GM12878 (cell line): ENCODE results near the gene MTF2. TPM values are rescaled to one million over a fixed set of nuclear protein-coding genes. Genes with fewer than 3 reads are reported as not detected.
"Not testable (repeated sequence)": the region's sequence is repeated elsewhere in the genome, so short reads cannot be mapped to it uniquely, and the experiment has no call there.

Experiments
- ATAC-seq: fragments of 200-7000 bp; cut with Tn5 transposase; 3 replicates; pipeline ENCODE4 v1.9.1; 2020; ENCODE audit warnings: mild to moderate bottlenecking, moderate library complexity
- BruUV-seq: library from RNA; stranded (reverse); fragments of 400-500 nt; replicated peaks from 2 replicates; lab custom pipeline; 2021; lab: Mats Ljungman, UMichigan
- CTCF ChIA-PET: fragments of 300-600 bp; sonication (Branson Sonifier 250); formaldehyde crosslinking; extraction: SDS; loops from one replicate; lab custom pipeline; 2021; ENCODE audit warnings: inconsistent platforms; lab: Yijun Ruan, JAX
- POLR2A ChIA-PET: fragments of 350-600 bp; formaldehyde crosslinking; extraction: SDS; loops from one replicate; lab custom pipeline; 2021; ENCODE audit warnings: inconsistent platforms; lab: Charles Lee
- RAD21 ChIA-PET: fragments of 300-600 bp; sonication (Branson Sonifier 250); formaldehyde crosslinking; loops from one replicate; lab custom pipeline; 2023; ENCODE audit warnings: antibody characterized with exemption; ENCODE audit not compliant: unreplicated experiment; lab: Charles Lee
- SMC1A ChIA-PET: fragments of 300-600 bp; sonication (Branson Sonifier 250); formaldehyde crosslinking; loops from one replicate; lab custom pipeline; 2023; ENCODE audit not compliant: unreplicated experiment, uncharacterized antibody; lab: Charles Lee
- DNase-seq: peaks from one replicate; pipeline ENCODE4 v3.0.0-alpha.2; 2011; ENCODE audit warnings: low read depth, low spot score
- FAIRE-seq: peaks from 3 replicates; lab custom pipeline; 2011; peaks lifted over from hg19 to GRCh38; lab: Jason Lieb, UNC
- H2AFZ ChIP-seq: 2 replicates; pipeline ENCODE4 v1.6.0; 2011; ENCODE audit warnings: low read depth, low read length, control low read depth; ENCODE audit not compliant: control insufficient read depth
- H3K27ac ChIP-seq: 2 replicates; pipeline ENCODE4 v1.5.1; 2011; ENCODE audit warnings: control low read depth; ENCODE audit not compliant: control insufficient read depth, insufficient read depth
- H3K27me3 ChIP-seq, 2 experiments: replicated peaks in 1 of 2; 2 replicates each; pipeline versions ENCODE4 v1.6.0 to v1.6.1; 2011; ENCODE audit warnings: low read length in 1 of 2; ENCODE audit not compliant: control insufficient read depth in 2 of 2, insufficient read depth in 2 of 2
- H3K36me3 ChIP-seq, 2 experiments: 2 replicates each; pipeline ENCODE4 v1.5.1; 2011; ENCODE audit warnings: low read length in 1 of 2; ENCODE audit not compliant: control insufficient read depth in 2 of 2, insufficient read depth in 2 of 2
- H3K4me1 ChIP-seq: 2 replicates; pipeline ENCODE4 v1.6.1; 2011; ENCODE audit warnings: mild to moderate bottlenecking, low read length, moderate library complexity, mixed read lengths; ENCODE audit not compliant: control insufficient read depth, insufficient read depth
- H3K4me2 ChIP-seq: 2 replicates; pipeline ENCODE4 v1.6.0; 2011; ENCODE audit warnings: control low read depth; ENCODE audit not compliant: control insufficient read depth, insufficient read depth
- H3K4me3 ChIP-seq: fragments of 200-600 bp; sonication (generic); 2 replicates; pipeline ENCODE4 v1.5.1; 2016
- H3K79me2 ChIP-seq: 2 replicates; pipeline ENCODE4 v1.6.0; 2011; ENCODE audit warnings: low read length; ENCODE audit not compliant: control insufficient read depth, insufficient read depth
- H3K9ac ChIP-seq: 2 replicates; pipeline ENCODE4 v1.8.0; 2011; ENCODE audit warnings: low read length, control low read depth, mixed read lengths; ENCODE audit not compliant: control insufficient read depth, insufficient read depth
- H3K9me3 ChIP-seq: replicated peaks from 3 replicates; pipeline ENCODE4 v1.5.1; 2011; ENCODE audit warnings: mild to moderate bottlenecking, low read length; ENCODE audit not compliant: control insufficient read depth, insufficient read depth
- H4K20me1 ChIP-seq: 2 replicates; pipeline ENCODE4 v1.6.0; 2011; ENCODE audit not compliant: control insufficient read depth, insufficient read depth
- BACH1 ChIP-seq: fragments of 450-650 bp; IDR thresholded peaks from 2 replicates; pipeline ENCODE4 v1.6.1; 2017; ENCODE audit warnings: mild to moderate bottlenecking, borderline replicate concordance
- CUX1 ChIP-seq: IDR thresholded peaks from 2 replicates; pipeline ENCODE4 v1.6.1; 2012; ENCODE audit warnings: improper control_type of control experiment, low read depth, low read length; ENCODE audit not compliant: insufficient replicate concordance
- GABPA ChIP-seq: IDR thresholded peaks from 2 replicates; pipeline ENCODE4 v1.6.1; 2014; ENCODE audit warnings: antibody characterized with exemption, low read depth, mild to moderate bottlenecking, inconsistent platforms
- KAT2A ChIP-seq: conservative IDR thresholded peaks from 2 replicates; pipeline ENCODE4 v1.6.1; 2011; ENCODE audit warnings: low read depth, low read length; ENCODE audit not compliant: control insufficient read depth
- NFYB ChIP-seq: IDR thresholded peaks from 2 replicates; pipeline ENCODE4 v1.6.1; 2011; ENCODE audit warnings: low read depth, mild to moderate bottlenecking, low read length, improper control_type of control experiment, moderate library complexity; ENCODE audit not compliant: insufficient read depth
- SUPT20H ChIP-seq: IDR thresholded peaks from 2 replicates; pipeline ENCODE4 v1.6.1; 2011; ENCODE audit warnings: low read depth, mild to moderate bottlenecking, low read length, moderate library complexity, borderline replicate concordance; ENCODE audit not compliant: control insufficient read depth
- TCF7 ChIP-seq: IDR thresholded peaks from 2 replicates; pipeline ENCODE4 v1.6.1; 2014; ENCODE audit warnings: antibody characterized with exemption, borderline replicate concordance
- WRNIP1 ChIP-seq: IDR thresholded peaks from 2 replicates; pipeline ENCODE4 v1.6.1; 2011; ENCODE audit warnings: low read depth, low read length, improper control_type of control experiment, borderline replicate concordance
- WGBS: methylation state at CpG from one replicate; pipeline ENCODE4 v1.1.6; 2016; ENCODE audit warnings: low lambda C conversion rate; ENCODE audit not compliant: insufficient replicate concordance, insufficient coverage; ENCODE audit errors: missing lambda C conversion rate; 5-methylcytosine and 5-hydroxymethylcytosine counted together
- in situ Hi-C: fragments of 300-500 bp; cut with MboI; formaldehyde crosslinking; loops from 9 replicates; pipeline ENCODE4 v1.14.3; 2018; ENCODE audit warnings: mixed read lengths
- intact Hi-C: fragments of 100-400 bp; cut with micrococcal nuclease; formaldehyde crosslinking; loops from one replicate; pipeline ENCODE4 v1.14.2; 2022; ENCODE audit not compliant: unreplicated experiment
- polyA plus RNA-seq, 11 experiments: library from polyadenylated mRNA; depleted of rRNA in 4 of 11; unstranded in 6 of 11; stranded (reverse) in 5 of 11; fragments of >200 nt; fragmentation: Nextera tagmentation in 4 of 11; fragmentation: Illumina TruSeq in 1 of 11; extraction: Ambion mirVana in 4 of 11; extraction: Trizol in 1 of 11; gene quantifications; 1 replicate in 1 of 11; 2 replicates in 10 of 11; pipeline versions ENCODE4 v1.2.1 to v1.2.3, GENCODE V29; 2011 to 2016; ENCODE audit warnings: inconsistent platforms in 2 of 11, missing spikeins in 2 of 11, low read depth in 1 of 11
- total RNA-seq, 4 experiments: library from RNA; depleted of rRNA in 3 of 4; stranded (reverse); fragments of >200 nt in 3 of 4; fragmentation: Illumina TruSeq in 1 of 4; extraction: Trizol in 1 of 4; gene quantifications; 2 replicates each; pipeline versions ENCODE4 v1.2.1 to v1.2.3, GENCODE V29; 2013 to 2021

MTF2 gene
- total and polyA plus RNA-seq, 10 of the 15 experiments (the other 5 are each of a cell fraction or from before 2014, with no cell fraction given): 22.6 to 74.9 (median 42.8) TPM

GRCh38 chr1:93163314-93163713, 84.2 kb downstream of the MTF2 start:
- H3K79me2 ChIP-seq: peaks cover 54% of the 10 kb centered on the region
- H2AFZ ChIP-seq, H3K9me3 ChIP-seq, H3K9ac ChIP-seq, H3K27me3 ChIP-seq, H3K4me2 ChIP-seq, RAD21 ChIA-PET, H4K20me1 ChIP-seq, H3K4me1 ChIP-seq, H3K36me3 ChIP-seq, H3K27ac ChIP-seq, BruUV-seq, in situ Hi-C loops, ATAC-seq, intact Hi-C loops, FAIRE-seq, DNase-seq, H3K4me3 ChIP-seq: not testable (repeated sequence)
- ChIA-PET SMC1A (interaction anchor here (0.9 to 2.2 kb wide), 3 partner anchors 10 to 83 kb away, joined by 3 to 14 read pairs (median 5); no protein-coding TSS in a partner anchor), CTCF (interaction anchor here (0.7 kb wide), 1 partner anchor 44 kb away, joined by 3 read pairs; no protein-coding TSS in a partner anchor), POLR2A (interaction anchor here (0.6 to 2.0 kb wide), 3 partner anchors 12 to 141 kb away, joined by 3 to 4 read pairs (median 3); no protein-coding TSS in a partner anchor)
- WGBS: 100% methylated on average over 8 of the region's 8 CpGs

- ChIA-PET SMC1A (interaction anchor here (0.7 to 2.2 kb wide), 5 partner anchors 8 to 84 kb away, joined by 3 to 14 read pairs (median 3); no protein-coding TSS in a partner anchor), POLR2A (interaction anchor here (2.0 kb wide), 1 partner anchor 11 kb away, joined by 4 read pairs; no protein-coding TSS in a partner anchor), CTCF (interaction anchor here (0.7 to 1.5 kb wide), 6 partner anchors 8 to 140 kb away, joined by 3 to 5 read pairs (median 3); no protein-coding TSS in a partner anchor), RAD21 (interaction anchor here (0.7 kb wide), 1 partner anchor 23 kb away, joined by 3 read pairs; no protein-coding TSS in a partner anchor)
- in situ Hi-C loops: no loop called here
- Histone ChIP-seq H3K9me3 (peaks cover 6% of the 10 kb centered on the region; the same call in 2 of the 3 replicates), H3K4me1 (no peaks in the 10 kb centered on the region), H3K79me2 (peaks cover 65% of the 10 kb centered on the region), H3K27ac (no peak overlapping the region), H3K36me3 (no peaks in the 10 kb centered on the region; a peak in 3 of 4 replicates), H3K9ac (no peak overlapping the region), H3K4me2 (no peak overlapping the region), H4K20me1 (no peaks in the 10 kb centered on the region), H2AFZ (no peak overlapping the region), H3K4me3 (no peak overlapping the region), H3K27me3 (no peaks in the 10 kb centered on the region)
- ATAC-seq (no peak), FAIRE-seq (no peak), DNase-seq (no peak)
- WGBS: 93% methylated on average over 2 of the region's 2 CpGs
- BruUV-seq: no TSS peak
- intact Hi-C loops: no loop called here
- TF ChIP-seq GABPA (no peak), TCF7 (no peak), SUPT20H (no peak), CUX1 (no peak), WRNIP1 (no peak), NFYB (no peak), KAT2A (no peak), BACH1 (no peak)
These were observed 85.7 kb downstream of the MTF2 start for GRCh38 chr1:93164816-93165215.
